Lower leg skin (tissue), 4 donors: ENCODE data around the gene TRIM44. TPM values are rescaled to one million over a fixed set of nuclear protein-coding genes. Genes with fewer than 3 reads are reported as not detected.

Experiments
- DNase-seq, 2 donors: peaks; one replicate each; pipeline ENCODE4 v3.0.0-alpha.2; 2019; ENCODE audit warnings: low spot score in 2 of 2
- H3K4me3 ChIP-seq: fragments of 200-600 bp; sonication (generic); 2 replicates; pipeline ENCODE4 v1.5.1; 2017; ENCODE audit warnings: mild to moderate bottlenecking, low read depth; ENCODE audit not compliant: poor library complexity, severe bottlenecking
- POLR2A ChIP-seq, 2 donors: fragments of 450-650 bp; IDR thresholded peaks; one replicate each; pipeline ENCODE4 v1.6.1; 2016 to 2017; ENCODE audit warnings: antibody characterized with exemption in 2 of 2, mild to moderate bottlenecking in 1 of 2, moderate library complexity in 1 of 2
- WGBS, 2 donors: methylation state at CpG; one replicate each; pipeline ENCODE4 v1.1.5; 2018; 5-methylcytosine and 5-hydroxymethylcytosine counted together
- intact Hi-C: fragments of 100-400 bp; cut with DNase I; formaldehyde crosslinking; loops from one replicate; pipeline ENCODE4 v1.15.0; 2023; ENCODE audit warnings: low total_unique reads
- total RNA-seq, 4 donors: library from RNA; depleted of rRNA; stranded (reverse); fragments of >200 nt; gene quantifications; one replicate each; pipeline ENCODE4 v1.1.0, GENCODE V29; 2016
- TF ChIP-seq, protein P1 (sequence below), 3 donors: fragments of 450-650 bp; IDR thresholded peaks; one replicate each; pipeline ENCODE4 v1.5.1; 2016; ENCODE audit warnings: antibody characterized with exemption in 3 of 3, mild to moderate bottlenecking in 3 of 3, moderate library complexity in 2 of 3

The TRIM44 gene, protein sequence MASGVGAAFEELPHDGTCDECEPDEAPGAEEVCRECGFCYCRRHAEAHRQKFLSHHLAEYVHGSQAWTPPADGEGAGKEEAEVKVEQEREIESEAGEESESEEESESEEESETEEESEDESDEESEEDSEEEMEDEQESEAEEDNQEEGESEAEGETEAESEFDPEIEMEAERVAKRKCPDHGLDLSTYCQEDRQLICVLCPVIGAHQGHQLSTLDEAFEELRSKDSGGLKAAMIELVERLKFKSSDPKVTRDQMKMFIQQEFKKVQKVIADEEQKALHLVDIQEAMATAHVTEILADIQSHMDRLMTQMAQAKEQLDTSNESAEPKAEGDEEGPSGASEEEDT
- 10 to 100 TPM in 3 of 4 donors, 1 to 10 TPM in 1; 9.6 to 29.3 (median 23.8) TPM for total RNA-seq

DNA sequence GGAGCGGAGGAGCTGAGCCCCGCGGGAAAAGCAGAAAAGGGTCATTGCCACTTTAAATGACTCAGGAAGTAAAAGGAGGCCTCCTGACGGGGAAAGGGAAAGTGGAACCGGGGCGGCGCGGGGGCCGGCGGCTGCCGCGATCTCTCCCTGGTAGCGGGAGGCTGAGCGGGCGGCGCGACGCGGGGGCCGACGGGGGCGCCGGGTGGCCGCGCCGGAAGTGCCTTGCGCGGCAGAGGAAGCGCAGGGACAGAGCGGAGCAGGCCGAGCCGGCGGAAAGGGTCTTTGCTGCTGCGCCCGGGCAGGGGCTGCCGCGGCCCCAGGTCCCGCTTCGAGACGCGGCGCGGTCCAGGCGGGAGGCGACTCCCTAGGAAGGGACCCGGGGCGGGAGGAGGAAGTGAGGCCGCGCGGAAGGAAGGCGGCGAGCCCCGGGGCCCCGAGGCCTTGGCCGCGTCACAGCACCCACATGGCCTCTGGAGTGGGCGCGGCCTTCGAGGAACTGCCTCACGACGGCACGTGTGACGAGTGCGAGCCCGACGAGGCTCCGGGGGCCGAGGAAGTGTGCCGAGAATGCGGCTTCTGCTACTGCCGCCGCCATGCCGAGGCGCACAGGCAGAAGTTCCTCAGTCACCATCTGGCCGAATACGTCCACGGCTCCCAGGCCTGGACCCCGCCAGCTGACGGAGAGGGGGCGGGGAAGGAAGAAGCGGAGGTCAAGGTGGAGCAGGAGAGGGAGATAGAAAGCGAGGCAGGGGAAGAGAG is at the start of gene TRIM44:
TSS of gene TRIM44 (plus strand) at position 127 of the 759 bp plus-strand sequence. CDS start at position 464, 337 bp downstream.
- intact Hi-C loops, result no loop called here
- DNase-seq, result peak; percentile 76 to 96
- TF ChIP-seq, protein P1, sequence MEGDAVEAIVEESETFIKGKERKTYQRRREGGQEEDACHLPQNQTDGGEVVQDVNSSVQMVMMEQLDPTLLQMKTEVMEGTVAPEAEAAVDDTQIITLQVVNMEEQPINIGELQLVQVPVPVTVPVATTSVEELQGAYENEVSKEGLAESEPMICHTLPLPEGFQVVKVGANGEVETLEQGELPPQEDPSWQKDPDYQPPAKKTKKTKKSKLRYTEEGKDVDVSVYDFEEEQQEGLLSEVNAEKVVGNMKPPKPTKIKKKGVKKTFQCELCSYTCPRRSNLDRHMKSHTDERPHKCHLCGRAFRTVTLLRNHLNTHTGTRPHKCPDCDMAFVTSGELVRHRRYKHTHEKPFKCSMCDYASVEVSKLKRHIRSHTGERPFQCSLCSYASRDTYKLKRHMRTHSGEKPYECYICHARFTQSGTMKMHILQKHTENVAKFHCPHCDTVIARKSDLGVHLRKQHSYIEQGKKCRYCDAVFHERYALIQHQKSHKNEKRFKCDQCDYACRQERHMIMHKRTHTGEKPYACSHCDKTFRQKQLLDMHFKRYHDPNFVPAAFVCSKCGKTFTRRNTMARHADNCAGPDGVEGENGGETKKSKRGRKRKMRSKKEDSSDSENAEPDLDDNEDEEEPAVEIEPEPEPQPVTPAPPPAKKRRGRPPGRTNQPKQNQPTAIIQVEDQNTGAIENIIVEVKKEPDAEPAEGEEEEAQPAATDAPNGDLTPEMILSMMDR (IDR thresholded peaks at IDR 0.05), result no peak
- TF ChIP-seq POLR2A (IDR thresholded peaks at IDR 0.05), result no peak
- H3K4me3 ChIP-seq, result peak within 1 kb of the TSS; percentile 59
- WGBS, 2 donors, result 4 to 5% methylated on average over 41 to 48 of the region's 82 CpGs

DNA sequence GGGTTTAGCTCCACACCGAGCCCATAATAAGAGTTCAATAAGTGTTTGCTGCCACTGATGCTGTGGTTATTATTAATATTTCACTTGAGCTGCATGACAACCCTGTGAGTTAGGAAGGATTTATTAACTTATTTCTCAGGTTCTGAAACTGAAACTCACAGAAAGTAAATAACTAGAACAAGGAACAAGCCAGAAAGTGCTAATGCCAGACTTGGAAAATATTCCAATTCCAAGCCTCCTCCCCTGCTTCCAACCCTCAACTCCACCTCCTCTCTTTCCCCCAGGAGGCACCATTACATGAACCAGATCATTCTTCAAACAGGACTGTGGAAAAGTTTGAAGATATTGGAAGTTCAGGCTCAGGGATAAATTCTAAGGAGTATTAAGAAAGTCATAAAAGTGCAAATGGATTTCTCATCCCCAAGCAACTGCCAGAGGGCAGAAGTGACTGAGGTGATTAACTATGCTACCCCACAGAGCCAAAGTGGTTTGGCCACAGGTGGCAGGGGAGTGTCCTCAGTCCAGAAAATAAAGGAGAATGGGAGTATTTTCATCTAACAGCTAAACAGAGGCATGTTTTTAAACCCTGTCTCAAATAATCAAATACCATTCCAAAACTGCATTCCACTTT is 47.5 kb upstream of the TRIM44 start:
- intact Hi-C loops, result loop anchor here (5.0 to 10.0 kb wide), 2 partner anchors 200 to 652 kb away; no protein-coding TSS in a partner anchor
- no peak for DNase-seq
- TF ChIP-seq, protein P1 (IDR thresholded peaks at IDR 0.05), result no peak
- TF ChIP-seq POLR2A (IDR thresholded peaks at IDR 0.05), result no peak
- H3K4me3 ChIP-seq, result no peak overlapping the region
- WGBS, 2 donors, result 45 to 56% methylated on average over 1 of the region's 1 CpG

DNA sequence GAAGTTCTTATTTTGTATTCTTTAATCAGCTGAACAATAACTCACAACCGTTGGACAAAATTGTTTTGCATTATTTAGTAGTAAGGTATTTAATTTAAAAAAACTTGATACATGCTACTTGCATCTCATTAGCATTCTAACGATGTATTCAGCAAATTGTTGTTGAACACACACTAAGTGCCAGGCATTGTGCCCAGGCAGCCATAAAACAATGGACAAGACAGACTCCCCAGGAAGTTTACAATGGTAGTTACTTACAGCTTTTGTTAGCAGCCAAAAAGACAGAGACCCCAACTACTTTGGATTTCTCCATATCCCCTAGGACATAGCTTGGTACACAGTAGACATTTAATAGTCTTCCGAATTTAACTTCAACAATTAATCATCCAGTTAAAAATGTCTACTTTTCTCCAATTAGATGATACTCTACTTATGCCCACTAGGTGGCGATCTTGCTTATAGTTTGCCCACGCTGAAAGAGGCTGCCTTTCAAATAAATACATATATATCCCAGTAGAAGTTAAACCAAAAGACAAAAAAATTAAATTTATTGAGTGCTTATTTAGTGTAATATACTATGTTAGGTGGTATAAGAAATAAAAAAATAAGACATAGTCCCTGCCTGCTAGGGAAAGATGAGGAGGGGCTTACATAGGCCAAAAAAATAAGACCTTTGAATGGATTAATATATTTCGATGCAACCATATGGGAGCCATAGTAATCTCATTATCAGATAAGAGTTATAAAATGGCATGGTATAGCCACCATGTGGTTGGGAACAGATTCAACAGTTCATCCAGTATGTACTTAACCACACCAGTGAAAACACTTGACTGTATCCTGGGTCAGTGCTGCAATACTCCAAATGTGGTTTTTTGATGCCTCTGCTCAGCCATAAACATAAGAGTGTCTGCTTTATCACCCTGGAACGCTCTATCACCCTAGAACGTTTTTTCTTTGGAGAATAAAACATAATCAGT is 46.4 kb upstream of the TRIM44 start:
- no peak for DNase-seq

DNA sequence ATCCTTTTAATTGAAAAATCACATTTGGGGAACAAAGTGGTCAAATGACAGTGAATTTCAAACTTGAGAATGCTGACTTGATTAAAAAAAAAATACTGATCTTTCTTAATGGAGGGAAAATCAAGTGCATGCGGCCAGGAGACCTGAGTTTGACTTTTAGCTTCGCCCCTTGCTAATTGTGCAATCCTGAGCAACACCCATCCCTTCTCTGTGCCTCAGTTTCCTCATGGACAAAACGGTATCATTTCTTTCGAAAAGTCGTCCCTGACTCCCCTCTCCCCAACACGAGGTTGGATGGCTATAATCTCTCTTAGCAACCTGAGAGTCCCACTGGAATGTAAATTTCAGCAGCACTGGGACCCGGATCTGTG is 45.3 kb upstream of the TRIM44 start:
- no peak for TF ChIP-seq POLR2A (IDR thresholded peaks at IDR 0.05)
- TF ChIP-seq, protein P1 (IDR thresholded peaks at IDR 0.05), result no peak
- WGBS, 2 donors, result 61 to 65% methylated on average over 7 of the region's 7 CpGs
- H3K4me3 ChIP-seq, result no peak overlapping the region
- DNase-seq, result no peak
- intact Hi-C loops, result loop anchor here (5.0 to 10.0 kb wide), 2 partner anchors 198 to 650 kb away; no protein-coding TSS in a partner anchor

More for the DNA sequence above, 46.4 kb upstream of the TRIM44 start:
- no peak overlapping the region for H3K4me3 ChIP-seq
- intact Hi-C loops, result loop anchor here (5.0 to 10.0 kb wide), 2 partner anchors 199 to 651 kb away; no protein-coding TSS in a partner anchor
- TF ChIP-seq, protein P1 (IDR thresholded peaks at IDR 0.05), result peak in 1 of 3 donors; percentile 67
- no peak for TF ChIP-seq POLR2A (IDR thresholded peaks at IDR 0.05)
- WGBS, 2 donors, result 22 to 25% methylated on average over 8 of the region's 8 CpGs
